Measurements from ENCODE around the gene NUDT15. TPM values are rescaled to one million over a fixed set of nuclear protein-coding genes. Genes with fewer than 3 reads are reported as not detected.

The NUDT15 gene
- total and polyA plus RNA-seq, 11 donors = 6.8 to 13.9 (median 10.8) TPM

GRCh38 chr13:48006396-48006795, 31.1 kb upstream of the NUDT15 start:
- no peak for ATAC-seq
- Histone ChIP-seq H3K4me1 (peaks cover 0 to 12% (median 3%) of the 10 kb centered on the region in 12 donors), H3K36me3 (no peaks in the 10 kb centered on the region), H3K4me3 (no peak overlapping the region), H3K27ac (no peak overlapping the region), H3K9me3 (no peaks in the 10 kb centered on the region), H3K27me3 (no peaks in the 10 kb centered on the region)
- DNase-seq = no peak
- TF ChIP-seq, protein P1, sequence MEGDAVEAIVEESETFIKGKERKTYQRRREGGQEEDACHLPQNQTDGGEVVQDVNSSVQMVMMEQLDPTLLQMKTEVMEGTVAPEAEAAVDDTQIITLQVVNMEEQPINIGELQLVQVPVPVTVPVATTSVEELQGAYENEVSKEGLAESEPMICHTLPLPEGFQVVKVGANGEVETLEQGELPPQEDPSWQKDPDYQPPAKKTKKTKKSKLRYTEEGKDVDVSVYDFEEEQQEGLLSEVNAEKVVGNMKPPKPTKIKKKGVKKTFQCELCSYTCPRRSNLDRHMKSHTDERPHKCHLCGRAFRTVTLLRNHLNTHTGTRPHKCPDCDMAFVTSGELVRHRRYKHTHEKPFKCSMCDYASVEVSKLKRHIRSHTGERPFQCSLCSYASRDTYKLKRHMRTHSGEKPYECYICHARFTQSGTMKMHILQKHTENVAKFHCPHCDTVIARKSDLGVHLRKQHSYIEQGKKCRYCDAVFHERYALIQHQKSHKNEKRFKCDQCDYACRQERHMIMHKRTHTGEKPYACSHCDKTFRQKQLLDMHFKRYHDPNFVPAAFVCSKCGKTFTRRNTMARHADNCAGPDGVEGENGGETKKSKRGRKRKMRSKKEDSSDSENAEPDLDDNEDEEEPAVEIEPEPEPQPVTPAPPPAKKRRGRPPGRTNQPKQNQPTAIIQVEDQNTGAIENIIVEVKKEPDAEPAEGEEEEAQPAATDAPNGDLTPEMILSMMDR (IDR thresholded peaks at IDR 0.05) = no peak
- no peak for TF ChIP-seq POLR2A (IDR thresholded peaks at IDR 0.05)
- intact Hi-C loops (cut with DNase I) = no loop called here
- WGBS, 4 donors = 38 to 68% (median 57%) methylated on average over 1 of the region's 1 CpG

DNA sequence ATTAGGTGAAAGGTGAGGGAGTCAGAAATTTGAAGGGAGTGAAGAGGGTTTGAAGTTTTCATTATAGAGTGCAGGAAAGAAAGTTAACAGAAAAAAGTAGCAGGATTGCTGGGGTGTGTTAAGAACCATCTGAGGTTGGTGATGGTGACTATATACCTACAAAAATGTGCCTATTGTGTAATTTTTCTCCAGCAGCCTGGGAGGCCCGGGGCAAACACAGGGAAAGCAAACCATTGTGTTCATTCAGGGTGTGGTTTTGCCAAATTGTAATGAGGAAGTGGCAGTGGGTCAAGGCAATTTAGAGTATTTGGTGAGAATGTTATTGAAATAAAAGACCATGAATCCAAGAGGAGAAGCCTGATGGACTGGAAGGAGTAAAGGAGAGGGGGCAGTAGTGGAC, 28.2 kb upstream of the NUDT15 start:
- Histone ChIP-seq H3K4me3 (no peak overlapping the region), H3K27ac (no peak overlapping the region), H3K36me3 (peaks cover 0 to 3% (median 0%) of the 10 kb centered on the region in 9 donors), H3K4me1 (peaks cover 0 to 6% (median 0%) of the 10 kb centered on the region in 12 donors), H3K9me3 (no peaks in the 10 kb centered on the region), H3K27me3 (no peaks in the 10 kb centered on the region)
- TF ChIP-seq, protein P1 (IDR thresholded peaks at IDR 0.05) = no peak
- no peak for TF ChIP-seq POLR2A (IDR thresholded peaks at IDR 0.05)
- ATAC-seq = no peak
- DNase-seq = no peak
- WGBS, 4 donors = 58 to 72% (median 62%) methylated on average over 1 of the region's 1 CpG
- intact Hi-C loops (cut with DNase I) = no loop called here

DNA sequence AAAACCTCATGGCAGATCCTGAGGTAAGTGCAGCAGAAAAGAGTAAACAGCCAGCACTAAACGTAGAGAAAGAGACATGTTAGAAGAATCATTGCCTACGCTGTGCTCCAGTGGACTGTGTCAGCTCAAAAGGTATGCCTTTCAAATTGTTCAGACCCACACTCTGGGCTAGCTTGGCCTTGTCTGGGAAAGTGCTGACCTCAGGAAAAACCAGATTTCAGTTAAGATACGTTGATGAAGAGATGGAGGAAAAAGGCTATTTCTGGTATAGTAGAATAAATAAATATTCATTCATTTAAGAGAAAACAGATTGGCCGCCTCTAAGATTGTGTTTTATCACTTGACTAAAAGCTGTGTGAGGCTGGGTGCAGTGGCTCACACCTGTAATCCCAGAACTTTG, 26.8 kb upstream of the NUDT15 start:
- ATAC-seq (no peak), DNase-seq (no peak)
- 72 to 96% (median 91%) methylated on average over 3 to 4 of the region's 4 CpGs for WGBS, 4 donors
- Histone ChIP-seq H3K27ac (no peak overlapping the region), H3K36me3 (peaks cover 0 to 3% (median 0%) of the 10 kb centered on the region in 9 donors), H3K4me1 (peaks cover 0 to 6% (median 0%) of the 10 kb centered on the region in 12 donors), H3K4me3 (no peak overlapping the region), H3K27me3 (no peaks in the 10 kb centered on the region), H3K9me3 (no peaks in the 10 kb centered on the region)
- TF ChIP-seq, protein P1 (IDR thresholded peaks at IDR 0.05) = no peak
- TF ChIP-seq POLR2A (IDR thresholded peaks at IDR 0.05) = no peak
- intact Hi-C loops (cut with DNase I) = no loop called here

GRCh38 chr13:48012668-48013067, 24.9 kb upstream of the NUDT15 start:
- intact Hi-C loops (cut with DNase I) = no loop called here
- Histone ChIP-seq H3K27ac (no peak overlapping the region), H3K27me3 (no peaks in the 10 kb centered on the region), H3K9me3 (no peaks in the 10 kb centered on the region), H3K4me1 (peaks cover 0 to 6% (median 0%) of the 10 kb centered on the region in 12 donors), H3K36me3 (peaks cover 0 to 3% (median 0%) of the 10 kb centered on the region in 9 donors), H3K4me3 (no peak overlapping the region)
- no peak for DNase-seq
- TF ChIP-seq POLR2A (IDR thresholded peaks at IDR 0.05) = no peak
- WGBS, 4 donors = 94 to 100% (median 100%) methylated on average over 1 of the region's 1 CpG
- no peak for ATAC-seq

- no peaks in the 10 kb centered on the region for H3K27me3 ChIP-seq
- DNase-seq (no peak), ATAC-seq (no peak)
- TF ChIP-seq, protein P1 (IDR thresholded peaks at IDR 0.05) = no peak
- TF ChIP-seq POLR2A (IDR thresholded peaks at IDR 0.05) = no peak
- intact Hi-C loops (cut with DNase I) = no loop called here
- H3K9me3 ChIP-seq = no peaks in the 10 kb centered on the region
- H3K27ac ChIP-seq = no peak overlapping the region
- H3K4me1 ChIP-seq = peaks cover 0 to 2% (median 0%) of the 10 kb centered on the region in 12 donors
- 83 to 94% (median 91%) methylated on average over 2 of the region's 2 CpGs for WGBS, 4 donors
- no peak overlapping the region for H3K4me3 ChIP-seq
- peaks cover 0 to 3% (median 0%) of the 10 kb centered on the region in 9 donors for H3K36me3 ChIP-seq
These were observed 23.2 kb upstream of the NUDT15 start for GRCh38 chr13:48014359-48014758.
